ENCODE measurements around the gene ZNF878.

The ZNF878 gene

GRCh38 chr19:12034620-12035019 lies 18.1 kb downstream of the ZNF878 start:
- no peak for DNase-seq (ENCODE audit: low read depth)

DNA sequence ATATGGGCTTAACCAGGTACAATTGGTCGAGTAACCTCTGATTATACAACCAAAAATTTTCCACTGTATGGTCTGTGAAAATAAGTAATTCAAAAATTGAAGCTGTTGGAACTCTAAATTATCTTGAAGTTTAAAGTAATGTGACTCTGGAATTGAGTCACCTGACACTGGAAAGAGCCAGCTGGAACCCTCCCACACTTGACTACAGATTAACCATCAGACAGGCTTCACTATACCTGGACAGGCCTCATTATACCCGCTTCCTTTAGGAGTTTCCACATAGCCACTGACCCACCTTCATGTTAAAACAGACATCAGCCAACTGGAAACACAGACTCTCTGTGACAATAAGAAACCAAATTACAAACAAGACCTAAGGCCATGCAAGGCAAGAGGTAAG lies 18.6 kb downstream of the ZNF878 start:
- DNase-seq (ENCODE audit: low read depth) = no peak

- DNase-seq (ENCODE audit: low read depth) = no peak
These were observed 37.0 kb downstream of the ZNF878 start for GRCh38 chr19:12015753-12016116.

GRCh38 chr19:12015015-12015752 lies 37.6 kb downstream of the ZNF878 start:
- no peak for DNase-seq (ENCODE audit: low read depth)

DNA sequence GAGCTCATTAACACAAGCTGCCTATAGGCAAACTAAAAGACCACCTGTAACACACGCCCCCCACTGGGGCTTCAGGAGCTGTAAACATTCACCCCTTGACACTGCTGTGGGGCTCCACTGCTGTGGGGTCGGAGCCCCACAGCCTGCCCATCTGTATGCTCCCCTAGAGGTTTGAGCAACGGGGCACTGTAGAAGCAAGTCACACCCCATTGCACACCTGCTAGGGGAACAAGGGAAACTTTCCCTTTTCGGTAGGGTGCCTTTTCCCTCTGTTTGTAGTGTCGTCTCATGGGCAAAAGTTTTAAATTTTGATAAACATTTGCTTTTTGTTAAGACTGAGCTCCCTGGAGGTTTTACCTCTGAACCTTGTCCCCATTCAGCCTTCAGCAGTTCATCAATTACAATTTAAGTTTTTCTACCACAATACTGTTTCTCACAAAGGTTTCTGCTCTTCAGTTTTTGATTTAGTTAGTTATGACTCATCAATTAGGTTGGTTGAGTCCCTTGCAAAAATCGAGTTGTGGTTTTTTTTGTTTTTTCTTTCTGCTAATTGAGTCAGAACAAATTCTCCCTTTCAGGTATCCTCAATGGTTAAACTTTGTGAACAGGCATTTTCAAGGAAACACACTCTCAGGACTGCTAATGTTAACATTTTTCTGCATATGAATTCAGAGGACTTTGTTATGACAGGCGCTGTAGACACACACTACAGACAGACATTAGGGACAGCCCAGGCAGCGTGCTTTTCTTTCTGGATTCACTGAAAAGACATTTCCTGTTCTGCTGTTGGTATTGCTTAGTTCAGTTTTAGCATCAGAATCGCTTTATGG lies 52.4 kb downstream of the ZNF878 start:
- no peak for DNase-seq (ENCODE audit: low read depth)

GRCh38 chr19:11995174-11995573 lies 57.6 kb downstream of the ZNF878 start:
- no peak for DNase-seq (ENCODE audit: low read depth)

Measured in stimulated activated CD8-positive, alpha-beta memory T cell treated with anti-CD3 and anti-CD28 coated beads, Interleukin-4, amount 100 ng/mL, for 24 hours (primary cell).